Gastrocnemius medialis (tissue), 4 donors: ENCODE data around the gene B4GALT5.

Source experiments
- CTCF ChIP-seq, 5 experiments: fragments of 450-650 bp in 3 of 5; fragments of 200-600 bp in 2 of 5; sonication (generic) in 2 of 5; IDR thresholded peaks in 4 of 5; conservative IDR thresholded peaks in 1 of 5; 1 replicate in 4 of 5; 2 replicates in 1 of 5; pipeline ENCODE4 v1.5.1; 2016 to 2019; ENCODE audit warnings: antibody characterized with exemption in 5 of 5, mild to moderate bottlenecking in 3 of 5, moderate library complexity in 3 of 5
- POLR2A ChIP-seq, 2 donors: fragments of 450-650 bp; IDR thresholded peaks; one replicate each; pipeline ENCODE4 v1.6.1; 2017; ENCODE audit warnings: antibody characterized with exemption in 2 of 2, mild to moderate bottlenecking in 2 of 2, moderate library complexity in 2 of 2

DNA sequence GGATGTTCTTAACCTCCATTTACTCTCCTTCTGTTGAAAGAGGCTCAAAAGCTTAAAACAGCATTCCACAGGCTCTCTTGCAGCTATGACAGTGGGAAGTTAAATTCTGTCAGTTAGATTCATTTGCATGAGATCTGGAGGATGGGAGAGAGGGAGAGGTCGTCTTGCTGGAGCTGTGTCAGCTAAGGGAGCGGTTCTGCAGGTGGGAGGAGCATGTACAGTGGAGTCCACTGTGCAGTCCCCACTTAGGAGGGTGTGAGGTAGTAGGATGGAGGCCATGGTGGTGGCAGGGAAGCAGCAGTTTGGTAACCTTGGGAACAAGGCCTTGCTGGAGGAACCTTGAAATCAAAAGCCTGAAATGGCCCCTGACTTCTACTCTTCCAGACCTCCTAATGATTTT, 12.0 kb upstream of the B4GALT5 start:
- no peak for TF ChIP-seq CTCF (IDR thresholded peaks at IDR 0.05 in 4 of 5, conservative IDR thresholded peaks at IDR 0.05 in 1 of 5)
- TF ChIP-seq POLR2A (IDR thresholded peaks at IDR 0.05): no peak
